GM12878 (cell line): ENCODE data around the gene ENOX1. TPM values are rescaled to one million over a fixed set of nuclear protein-coding genes. Genes with fewer than 3 reads are reported as not detected.

Experiments used
- ATAC-seq: fragments of 200-7000 bp; cut with Tn5 transposase; 3 replicates; pipeline ENCODE4 v1.9.1; 2020; ENCODE audit warnings: mild to moderate bottlenecking, moderate library complexity
- BruUV-seq: library from RNA; stranded (reverse); fragments of 400-500 nt; replicated peaks from 2 replicates; lab custom pipeline; 2021; lab: Mats Ljungman, UMichigan
- CTCF ChIA-PET: fragments of 300-600 bp; sonication (Branson Sonifier 250); formaldehyde crosslinking; extraction: SDS; loops from one replicate; lab custom pipeline; 2021; ENCODE audit warnings: inconsistent platforms; lab: Yijun Ruan, JAX
- POLR2A ChIA-PET: fragments of 350-600 bp; formaldehyde crosslinking; extraction: SDS; loops from one replicate; lab custom pipeline; 2021; ENCODE audit warnings: inconsistent platforms; lab: Charles Lee
- RAD21 ChIA-PET: fragments of 300-600 bp; sonication (Branson Sonifier 250); formaldehyde crosslinking; loops from one replicate; lab custom pipeline; 2023; ENCODE audit warnings: antibody characterized with exemption; ENCODE audit not compliant: unreplicated experiment; lab: Charles Lee
- SMC1A ChIA-PET: fragments of 300-600 bp; sonication (Branson Sonifier 250); formaldehyde crosslinking; loops from one replicate; lab custom pipeline; 2023; ENCODE audit not compliant: unreplicated experiment, uncharacterized antibody; lab: Charles Lee
- DNase-seq: peaks from one replicate; pipeline ENCODE4 v3.0.0-alpha.2; 2011; ENCODE audit warnings: low read depth, low spot score
- FAIRE-seq: peaks from 3 replicates; lab custom pipeline; 2011; peaks lifted over from hg19 to GRCh38; lab: Jason Lieb, UNC
- H2AFZ ChIP-seq: 2 replicates; pipeline ENCODE4 v1.6.0; 2011; ENCODE audit warnings: low read depth, low read length, control low read depth; ENCODE audit not compliant: control insufficient read depth
- H3K27ac ChIP-seq: 2 replicates; pipeline ENCODE4 v1.5.1; 2011; ENCODE audit warnings: control low read depth; ENCODE audit not compliant: control insufficient read depth, insufficient read depth
- H3K27me3 ChIP-seq, 2 experiments: replicated peaks in 1 of 2; 2 replicates each; pipeline versions ENCODE4 v1.6.0 to v1.6.1; 2011; ENCODE audit warnings: low read length in 1 of 2; ENCODE audit not compliant: control insufficient read depth in 2 of 2, insufficient read depth in 2 of 2
- H3K36me3 ChIP-seq, 2 experiments: 2 replicates each; pipeline ENCODE4 v1.5.1; 2011; ENCODE audit warnings: low read length in 1 of 2; ENCODE audit not compliant: control insufficient read depth in 2 of 2, insufficient read depth in 2 of 2
- H3K4me1 ChIP-seq: 2 replicates; pipeline ENCODE4 v1.6.1; 2011; ENCODE audit warnings: mild to moderate bottlenecking, low read length, moderate library complexity, mixed read lengths; ENCODE audit not compliant: control insufficient read depth, insufficient read depth
- H3K4me2 ChIP-seq: 2 replicates; pipeline ENCODE4 v1.6.0; 2011; ENCODE audit warnings: control low read depth; ENCODE audit not compliant: control insufficient read depth, insufficient read depth
- H3K4me3 ChIP-seq: fragments of 200-600 bp; sonication (generic); 2 replicates; pipeline ENCODE4 v1.5.1; 2016
- H3K79me2 ChIP-seq: 2 replicates; pipeline ENCODE4 v1.6.0; 2011; ENCODE audit warnings: low read length; ENCODE audit not compliant: control insufficient read depth, insufficient read depth
- H3K9ac ChIP-seq: 2 replicates; pipeline ENCODE4 v1.8.0; 2011; ENCODE audit warnings: low read length, control low read depth, mixed read lengths; ENCODE audit not compliant: control insufficient read depth, insufficient read depth
- H3K9me3 ChIP-seq: replicated peaks from 3 replicates; pipeline ENCODE4 v1.5.1; 2011; ENCODE audit warnings: mild to moderate bottlenecking, low read length; ENCODE audit not compliant: control insufficient read depth, insufficient read depth
- H4K20me1 ChIP-seq: 2 replicates; pipeline ENCODE4 v1.6.0; 2011; ENCODE audit not compliant: control insufficient read depth, insufficient read depth
- BMI1 ChIP-seq: fragments of 450-650 bp; IDR thresholded peaks from 2 replicates; pipeline ENCODE4 v1.6.1; 2016; ENCODE audit warnings: mild to moderate bottlenecking, moderate library complexity, borderline replicate concordance
- CBX3 ChIP-seq: fragments of 200-600 bp; sonication (generic); IDR thresholded peaks from 2 replicates; pipeline ENCODE4 v1.6.1; 2016; ENCODE audit warnings: low read depth, borderline replicate concordance
- KLF5 ChIP-seq: fragments of 450-650 bp; IDR thresholded peaks from 2 replicates; pipeline ENCODE4 v1.6.1; 2014; ENCODE audit warnings: mild to moderate bottlenecking; ENCODE audit not compliant: partially characterized antibody
- NFXL1 ChIP-seq: fragments of 450-650 bp; IDR thresholded peaks from 2 replicates; pipeline ENCODE4 v1.6.1; 2017; ENCODE audit warnings: antibody characterized with exemption, mild to moderate bottlenecking, borderline replicate concordance
- PML ChIP-seq: IDR thresholded peaks from 2 replicates; pipeline ENCODE4 v1.6.1; 2012; ENCODE audit warnings: low read length, inconsistent platforms
- POLR2A ChIP-seq: IDR thresholded peaks from 2 replicates; pipeline ENCODE4 v1.6.1; 2011; ENCODE audit warnings: low read depth, mild to moderate bottlenecking, low read length
- RELA ChIP-seq: fragments of 450-650 bp; IDR thresholded peaks from 2 replicates; pipeline ENCODE4 v1.8.0; 2014; ENCODE audit warnings: borderline replicate concordance; ENCODE audit not compliant: partially characterized antibody
- RFX5 ChIP-seq: IDR thresholded peaks from 2 replicates; pipeline ENCODE4 v1.6.1; 2011; ENCODE audit warnings: low read depth, low read length, improper control_type of control experiment
- TCF3 ChIP-seq: IDR thresholded peaks from 2 replicates; pipeline ENCODE4 v1.6.1; 2012; ENCODE audit warnings: low read depth, mild to moderate bottlenecking, low read length, borderline replicate concordance; ENCODE audit not compliant: insufficient read depth
- ZSCAN29 ChIP-seq: fragments of 450-650 bp; IDR thresholded peaks from 2 replicates; pipeline ENCODE4 v1.6.1; 2017; ENCODE audit warnings: mild to moderate bottlenecking, moderate library complexity
- WGBS: methylation state at CpG from one replicate; pipeline ENCODE4 v1.1.6; 2016; ENCODE audit warnings: low lambda C conversion rate; ENCODE audit not compliant: insufficient replicate concordance, insufficient coverage; ENCODE audit errors: missing lambda C conversion rate; 5-methylcytosine and 5-hydroxymethylcytosine counted together
- in situ Hi-C: fragments of 300-500 bp; cut with MboI; formaldehyde crosslinking; loops from 9 replicates; pipeline ENCODE4 v1.14.3; 2018; ENCODE audit warnings: mixed read lengths
- intact Hi-C: fragments of 100-400 bp; cut with micrococcal nuclease; formaldehyde crosslinking; loops from one replicate; pipeline ENCODE4 v1.14.2; 2022; ENCODE audit not compliant: unreplicated experiment
- polyA plus RNA-seq, 11 experiments: library from polyadenylated mRNA; depleted of rRNA in 4 of 11; unstranded in 6 of 11; stranded (reverse) in 5 of 11; fragments of >200 nt; fragmentation: Nextera tagmentation in 4 of 11; fragmentation: Illumina TruSeq in 1 of 11; extraction: Ambion mirVana in 4 of 11; extraction: Trizol in 1 of 11; gene quantifications; 1 replicate in 1 of 11; 2 replicates in 10 of 11; pipeline versions ENCODE4 v1.2.1 to v1.2.3, GENCODE V29; 2011 to 2016; ENCODE audit warnings: inconsistent platforms in 2 of 11, missing spikeins in 2 of 11, low read depth in 1 of 11
- total RNA-seq, 4 experiments: library from RNA; depleted of rRNA in 3 of 4; stranded (reverse); fragments of >200 nt in 3 of 4; fragmentation: Illumina TruSeq in 1 of 4; extraction: Trizol in 1 of 4; gene quantifications; 2 replicates each; pipeline versions ENCODE4 v1.2.1 to v1.2.3, GENCODE V29; 2013 to 2021
- TF ChIP-seq, protein P1 (sequence below): fragments of 150-350 bp; IDR thresholded peaks from 2 replicates; pipeline ENCODE4 v1.6.1; 2016; ENCODE audit warnings: low read depth, low read length
- TF ChIP-seq, protein P2 (sequence below): fragments of 450-650 bp; IDR thresholded peaks from 2 replicates; pipeline ENCODE4 v1.6.1; 2014; ENCODE audit warnings: mild to moderate bottlenecking
- TF ChIP-seq, protein P3 (sequence below): IDR thresholded peaks from 2 replicates; pipeline ENCODE4 v1.6.1; 2011; ENCODE audit warnings: borderline replicate concordance, low read depth, mild to moderate bottlenecking, moderate library complexity, mixed read lengths, low read length; ENCODE audit not compliant: insufficient read depth; ENCODE audit errors: extremely low read length
- TF ChIP-seq, protein P4 (sequence below): IDR thresholded peaks from 2 replicates; pipeline ENCODE4 v1.6.1; 2012; ENCODE audit warnings: improper control_type of control experiment, low read depth, low read length; ENCODE audit not compliant: insufficient replicate concordance

The ENOX1 gene
- total and polyA plus RNA-seq, 10 of the 15 experiments (the other 5 are each of a cell fraction or from before 2014, with no cell fraction given): 0.11 to 0.26 (median 0.15) TPM

DNA sequence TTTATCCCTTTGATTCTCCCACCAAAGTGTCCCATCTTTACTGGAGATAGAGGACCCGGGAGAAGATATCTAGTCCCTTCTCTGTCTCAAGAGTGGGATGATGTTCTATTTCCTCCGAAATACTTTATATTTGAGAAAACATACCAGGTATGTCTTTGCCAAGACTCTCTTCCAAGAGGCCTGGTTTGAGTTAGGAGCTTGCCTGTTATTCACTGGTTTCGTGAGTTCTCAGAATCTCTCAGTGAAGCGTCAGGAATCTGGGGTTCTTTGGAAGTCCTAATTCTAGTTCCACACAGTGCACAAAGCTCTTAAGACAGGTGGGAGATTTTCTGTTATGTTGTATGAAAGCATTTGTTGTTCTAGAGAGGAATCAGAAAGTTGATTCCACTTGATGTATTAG is 581.4 kb downstream of the ENOX1 start (continued):
- no peak for TF ChIP-seq BMI1
- TF ChIP-seq KLF5: no peak
- TF ChIP-seq RELA: no peak
- TF ChIP-seq PML: no peak
- TF ChIP-seq NFXL1: no peak
- TF ChIP-seq, protein P1, sequence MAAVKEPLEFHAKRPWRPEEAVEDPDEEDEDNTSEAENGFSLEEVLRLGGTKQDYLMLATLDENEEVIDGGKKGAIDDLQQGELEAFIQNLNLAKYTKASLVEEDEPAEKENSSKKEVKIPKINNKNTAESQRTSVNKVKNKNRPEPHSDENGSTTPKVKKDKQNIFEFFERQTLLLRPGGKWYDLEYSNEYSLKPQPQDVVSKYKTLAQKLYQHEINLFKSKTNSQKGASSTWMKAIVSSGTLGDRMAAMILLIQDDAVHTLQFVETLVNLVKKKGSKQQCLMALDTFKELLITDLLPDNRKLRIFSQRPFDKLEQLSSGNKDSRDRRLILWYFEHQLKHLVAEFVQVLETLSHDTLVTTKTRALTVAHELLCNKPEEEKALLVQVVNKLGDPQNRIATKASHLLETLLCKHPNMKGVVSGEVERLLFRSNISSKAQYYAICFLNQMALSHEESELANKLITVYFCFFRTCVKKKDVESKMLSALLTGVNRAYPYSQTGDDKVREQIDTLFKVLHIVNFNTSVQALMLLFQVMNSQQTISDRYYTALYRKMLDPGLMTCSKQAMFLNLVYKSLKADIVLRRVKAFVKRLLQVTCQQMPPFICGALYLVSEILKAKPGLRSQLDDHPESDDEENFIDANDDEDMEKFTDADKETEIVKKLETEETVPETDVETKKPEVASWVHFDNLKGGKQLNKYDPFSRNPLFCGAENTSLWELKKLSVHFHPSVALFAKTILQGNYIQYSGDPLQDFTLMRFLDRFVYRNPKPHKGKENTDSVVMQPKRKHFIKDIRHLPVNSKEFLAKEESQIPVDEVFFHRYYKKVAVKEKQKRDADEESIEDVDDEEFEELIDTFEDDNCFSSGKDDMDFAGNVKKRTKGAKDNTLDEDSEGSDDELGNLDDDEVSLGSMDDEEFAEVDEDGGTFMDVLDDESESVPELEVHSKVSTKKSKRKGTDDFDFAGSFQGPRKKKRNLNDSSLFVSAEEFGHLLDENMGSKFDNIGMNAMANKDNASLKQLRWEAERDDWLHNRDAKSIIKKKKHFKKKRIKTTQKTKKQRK: no peak
- TF ChIP-seq, protein P2, sequence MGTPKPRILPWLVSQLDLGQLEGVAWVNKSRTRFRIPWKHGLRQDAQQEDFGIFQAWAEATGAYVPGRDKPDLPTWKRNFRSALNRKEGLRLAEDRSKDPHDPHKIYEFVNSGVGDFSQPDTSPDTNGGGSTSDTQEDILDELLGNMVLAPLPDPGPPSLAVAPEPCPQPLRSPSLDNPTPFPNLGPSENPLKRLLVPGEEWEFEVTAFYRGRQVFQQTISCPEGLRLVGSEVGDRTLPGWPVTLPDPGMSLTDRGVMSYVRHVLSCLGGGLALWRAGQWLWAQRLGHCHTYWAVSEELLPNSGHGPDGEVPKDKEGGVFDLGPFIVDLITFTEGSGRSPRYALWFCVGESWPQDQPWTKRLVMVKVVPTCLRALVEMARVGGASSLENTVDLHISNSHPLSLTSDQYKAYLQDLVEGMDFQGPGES: no peak
- no peak for TF ChIP-seq CBX3

DNA sequence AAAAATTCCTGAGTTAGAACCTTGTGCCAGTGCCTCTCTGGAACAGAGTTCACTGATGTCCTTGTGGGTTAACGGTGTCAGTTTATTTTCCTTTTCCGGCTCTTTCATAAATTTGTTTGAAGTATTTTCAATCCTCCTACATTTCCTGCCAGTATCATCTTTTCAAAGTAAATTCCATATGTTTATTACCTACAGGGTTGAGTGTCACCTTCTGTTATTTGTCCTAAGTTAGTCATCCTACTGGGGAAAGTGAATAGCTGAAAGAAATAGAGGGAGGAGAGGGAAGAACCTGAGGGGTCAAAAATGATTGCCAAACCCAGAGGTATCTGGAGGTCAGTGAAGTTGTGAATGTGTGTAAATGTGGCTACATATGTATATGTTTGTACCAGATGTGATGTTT is 582.2 kb downstream of the ENOX1 start:
- DNase-seq: no peak
- no peak overlapping the region for H3K27ac ChIP-seq
- ChIA-PET CTCF (no interaction called here), RAD21 (no interaction called here), SMC1A (no interaction called here), POLR2A (no interaction called here)
- H3K4me1 ChIP-seq: no peaks in the 10 kb centered on the region
- H2AFZ ChIP-seq: no peak overlapping the region
- intact Hi-C loops: no loop called here
- H3K9ac ChIP-seq: no peak overlapping the region
- H4K20me1 ChIP-seq: no peaks in the 10 kb centered on the region
- H3K9me3 ChIP-seq: no peaks in the 10 kb centered on the region; the same call in 2 of the 3 replicates
- H3K27me3 ChIP-seq: no peaks in the 10 kb centered on the region; a peak in 2 of 4 replicates
- 92% methylated on average over 2 of the region's 2 CpGs for WGBS
- in situ Hi-C loops: no loop called here
- ATAC-seq: no peak
- no peak for FAIRE-seq
- no peaks in the 10 kb centered on the region for H3K79me2 ChIP-seq
- BruUV-seq: no TSS peak
- H3K36me3 ChIP-seq: no peaks in the 10 kb centered on the region
- H3K4me2 ChIP-seq: no peak overlapping the region
- H3K4me3 ChIP-seq: no peak overlapping the region
- TF ChIP-seq, protein P3, sequence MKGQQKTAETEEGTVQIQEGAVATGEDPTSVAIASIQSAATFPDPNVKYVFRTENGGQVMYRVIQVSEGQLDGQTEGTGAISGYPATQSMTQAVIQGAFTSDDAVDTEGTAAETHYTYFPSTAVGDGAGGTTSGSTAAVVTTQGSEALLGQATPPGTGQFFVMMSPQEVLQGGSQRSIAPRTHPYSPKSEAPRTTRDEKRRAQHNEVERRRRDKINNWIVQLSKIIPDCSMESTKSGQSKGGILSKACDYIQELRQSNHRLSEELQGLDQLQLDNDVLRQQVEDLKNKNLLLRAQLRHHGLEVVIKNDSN: no peak
- no peak for TF ChIP-seq RFX5
- TF ChIP-seq TCF3: no peak
- TF ChIP-seq ZSCAN29: no peak
- TF ChIP-seq, protein P4, sequence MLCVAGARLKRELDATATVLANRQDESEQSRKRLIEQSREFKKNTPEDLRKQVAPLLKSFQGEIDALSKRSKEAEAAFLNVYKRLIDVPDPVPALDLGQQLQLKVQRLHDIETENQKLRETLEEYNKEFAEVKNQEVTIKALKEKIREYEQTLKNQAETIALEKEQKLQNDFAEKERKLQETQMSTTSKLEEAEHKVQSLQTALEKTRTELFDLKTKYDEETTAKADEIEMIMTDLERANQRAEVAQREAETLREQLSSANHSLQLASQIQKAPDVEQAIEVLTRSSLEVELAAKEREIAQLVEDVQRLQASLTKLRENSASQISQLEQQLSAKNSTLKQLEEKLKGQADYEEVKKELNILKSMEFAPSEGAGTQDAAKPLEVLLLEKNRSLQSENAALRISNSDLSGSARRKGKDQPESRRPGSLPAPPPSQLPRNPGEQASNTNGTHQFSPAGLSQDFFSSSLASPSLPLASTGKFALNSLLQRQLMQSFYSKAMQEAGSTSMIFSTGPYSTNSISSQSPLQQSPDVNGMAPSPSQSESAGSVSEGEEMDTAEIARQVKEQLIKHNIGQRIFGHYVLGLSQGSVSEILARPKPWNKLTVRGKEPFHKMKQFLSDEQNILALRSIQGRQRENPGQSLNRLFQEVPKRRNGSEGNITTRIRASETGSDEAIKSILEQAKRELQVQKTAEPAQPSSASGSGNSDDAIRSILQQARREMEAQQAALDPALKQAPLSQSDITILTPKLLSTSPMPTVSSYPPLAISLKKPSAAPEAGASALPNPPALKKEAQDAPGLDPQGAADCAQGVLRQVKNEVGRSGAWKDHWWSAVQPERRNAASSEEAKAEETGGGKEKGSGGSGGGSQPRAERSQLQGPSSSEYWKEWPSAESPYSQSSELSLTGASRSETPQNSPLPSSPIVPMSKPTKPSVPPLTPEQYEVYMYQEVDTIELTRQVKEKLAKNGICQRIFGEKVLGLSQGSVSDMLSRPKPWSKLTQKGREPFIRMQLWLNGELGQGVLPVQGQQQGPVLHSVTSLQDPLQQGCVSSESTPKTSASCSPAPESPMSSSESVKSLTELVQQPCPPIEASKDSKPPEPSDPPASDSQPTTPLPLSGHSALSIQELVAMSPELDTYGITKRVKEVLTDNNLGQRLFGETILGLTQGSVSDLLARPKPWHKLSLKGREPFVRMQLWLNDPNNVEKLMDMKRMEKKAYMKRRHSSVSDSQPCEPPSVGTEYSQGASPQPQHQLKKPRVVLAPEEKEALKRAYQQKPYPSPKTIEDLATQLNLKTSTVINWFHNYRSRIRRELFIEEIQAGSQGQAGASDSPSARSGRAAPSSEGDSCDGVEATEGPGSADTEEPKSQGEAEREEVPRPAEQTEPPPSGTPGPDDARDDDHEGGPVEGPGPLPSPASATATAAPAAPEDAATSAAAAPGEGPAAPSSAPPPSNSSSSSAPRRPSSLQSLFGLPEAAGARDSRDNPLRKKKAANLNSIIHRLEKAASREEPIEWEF: no peak
- no peak for TF ChIP-seq POLR2A
